ENCODE measurements around the gene SNX9. TPM values are rescaled to one million over a fixed set of nuclear protein-coding genes. Genes with fewer than 3 reads are reported as not detected.
"Not testable (repeated sequence)": the region's sequence is repeated elsewhere in the genome, so short reads cannot be mapped to it uniquely, and the experiment has no call there.

The SNX9 gene
- total RNA-seq, 2 donors from 2014 or later = 19.8 to 24.1 TPM

DNA sequence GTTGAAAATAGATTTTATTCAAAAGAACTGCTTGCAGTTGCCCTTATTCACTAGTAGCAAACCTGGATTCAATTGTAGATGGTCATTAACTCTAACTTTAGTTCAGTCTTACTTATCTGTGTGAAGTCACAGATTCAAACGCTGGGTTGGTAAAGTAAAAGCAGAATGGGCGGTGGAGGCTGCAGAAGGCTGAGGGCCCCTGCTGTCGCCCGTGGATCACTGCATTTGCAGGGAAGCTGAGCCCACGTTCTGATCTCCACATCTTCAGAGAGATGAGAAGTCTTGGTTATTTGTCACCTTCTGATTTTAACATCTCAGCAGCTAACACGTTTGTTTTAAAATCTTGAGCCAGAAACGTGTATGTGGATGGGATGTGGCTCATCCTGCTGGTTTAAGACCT lies 75.1 kb downstream of the SNX9 start:
- Histone ChIP-seq H3K36me3 (replicated peaks in 1 of 2; ENCODE audit: insufficient read depth in 1 of 2, low read depth in 2 of 2) (peaks cover 0 to 7% of the 10 kb centered on the region in 2 donors), H3K27me3 (no peaks in the 10 kb centered on the region), H3K9me3 (no peaks in the 10 kb centered on the region), H3K4me3 (no peak overlapping the region), H3K4me1 (no peaks in the 10 kb centered on the region), H3K27ac (no peak overlapping the region)
- DNase-seq (no peak), ATAC-seq (no peak)
- no peak for TF ChIP-seq POLR2A (IDR thresholded peaks at IDR 0.05)
- TF ChIP-seq, protein P1, sequence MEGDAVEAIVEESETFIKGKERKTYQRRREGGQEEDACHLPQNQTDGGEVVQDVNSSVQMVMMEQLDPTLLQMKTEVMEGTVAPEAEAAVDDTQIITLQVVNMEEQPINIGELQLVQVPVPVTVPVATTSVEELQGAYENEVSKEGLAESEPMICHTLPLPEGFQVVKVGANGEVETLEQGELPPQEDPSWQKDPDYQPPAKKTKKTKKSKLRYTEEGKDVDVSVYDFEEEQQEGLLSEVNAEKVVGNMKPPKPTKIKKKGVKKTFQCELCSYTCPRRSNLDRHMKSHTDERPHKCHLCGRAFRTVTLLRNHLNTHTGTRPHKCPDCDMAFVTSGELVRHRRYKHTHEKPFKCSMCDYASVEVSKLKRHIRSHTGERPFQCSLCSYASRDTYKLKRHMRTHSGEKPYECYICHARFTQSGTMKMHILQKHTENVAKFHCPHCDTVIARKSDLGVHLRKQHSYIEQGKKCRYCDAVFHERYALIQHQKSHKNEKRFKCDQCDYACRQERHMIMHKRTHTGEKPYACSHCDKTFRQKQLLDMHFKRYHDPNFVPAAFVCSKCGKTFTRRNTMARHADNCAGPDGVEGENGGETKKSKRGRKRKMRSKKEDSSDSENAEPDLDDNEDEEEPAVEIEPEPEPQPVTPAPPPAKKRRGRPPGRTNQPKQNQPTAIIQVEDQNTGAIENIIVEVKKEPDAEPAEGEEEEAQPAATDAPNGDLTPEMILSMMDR (IDR thresholded peaks at IDR 0.05) = no peak
- 71 to 88% methylated on average over 7 of the region's 7 CpGs for WGBS, 2 donors
- intact Hi-C loops (cut with DNase I) = no loop called here

DNA sequence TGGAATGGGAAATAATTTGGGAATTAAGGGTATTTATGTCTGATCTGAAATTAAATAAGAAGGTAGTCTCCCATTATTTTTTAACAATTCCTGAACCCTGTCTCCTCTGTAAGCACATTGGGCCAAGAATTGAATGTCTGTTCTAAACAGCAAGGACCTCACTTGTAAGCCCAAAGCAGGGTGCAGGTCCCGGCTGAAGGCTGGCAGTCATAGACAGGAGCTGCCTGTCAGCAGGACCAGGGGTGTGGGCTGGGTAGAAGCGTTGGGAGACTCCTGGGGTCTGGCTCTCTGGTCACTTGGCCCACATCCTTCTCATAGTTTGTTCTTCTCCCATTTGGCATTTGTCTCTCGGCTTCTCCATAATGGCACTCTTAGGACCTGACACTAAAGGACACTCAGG lies 75.6 kb downstream of the SNX9 start:
- H3K36me3 ChIP-seq (replicated peaks in 1 of 2; ENCODE audit: insufficient read depth in 1 of 2, low read depth in 2 of 2) = peaks cover 0 to 8% of the 10 kb centered on the region in 2 donors
- H3K9me3 ChIP-seq = no peaks in the 10 kb centered on the region
- H3K27ac ChIP-seq = no peak overlapping the region
- intact Hi-C loops (cut with DNase I) = no loop called here
- no peak for ATAC-seq
- no peak for DNase-seq
- no peak for TF ChIP-seq POLR2A (IDR thresholded peaks at IDR 0.05)
- TF ChIP-seq, protein P1 (IDR thresholded peaks at IDR 0.05) = no peak
- WGBS, 2 donors = 92 to 97% methylated on average over 3 of the region's 3 CpGs
- H3K4me3 ChIP-seq = no peak overlapping the region
- no peaks in the 10 kb centered on the region for H3K4me1 ChIP-seq
- H3K27me3 ChIP-seq = no peaks in the 10 kb centered on the region

DNA sequence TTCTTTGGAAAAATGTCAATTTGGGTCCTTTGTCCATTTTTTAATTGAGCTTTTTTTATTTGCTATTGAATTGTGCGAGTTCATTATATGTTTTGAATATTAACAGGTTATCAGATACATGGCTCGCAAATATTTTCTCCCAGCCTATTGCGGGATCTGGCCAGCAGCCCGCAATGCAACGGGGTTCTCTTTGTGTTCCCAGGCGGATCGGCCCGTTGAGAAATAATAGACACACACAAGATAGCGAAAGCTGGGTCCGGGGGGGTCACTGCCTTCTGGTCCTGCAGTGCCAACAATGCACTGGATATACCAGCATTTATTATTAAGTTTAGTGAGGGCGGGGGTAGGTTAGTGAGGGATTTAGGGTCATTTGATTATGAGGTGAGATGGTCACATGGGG lies 77.2 kb downstream of the SNX9 start:
- ATAC-seq; H3K9me3 ChIP-seq; H3K4me1 ChIP-seq; H3K27me3 ChIP-seq; H3K36me3 ChIP-seq (replicated peaks in 1 of 2; ENCODE audit: insufficient read depth in 1 of 2, low read depth in 2 of 2); H3K4me3 ChIP-seq; intact Hi-C loops (cut with DNase I); DNase-seq; H3K27ac ChIP-seq: not testable (repeated sequence)
- 51 to 77% methylated on average over 11 of the region's 11 CpGs for WGBS, 2 donors

DNA sequence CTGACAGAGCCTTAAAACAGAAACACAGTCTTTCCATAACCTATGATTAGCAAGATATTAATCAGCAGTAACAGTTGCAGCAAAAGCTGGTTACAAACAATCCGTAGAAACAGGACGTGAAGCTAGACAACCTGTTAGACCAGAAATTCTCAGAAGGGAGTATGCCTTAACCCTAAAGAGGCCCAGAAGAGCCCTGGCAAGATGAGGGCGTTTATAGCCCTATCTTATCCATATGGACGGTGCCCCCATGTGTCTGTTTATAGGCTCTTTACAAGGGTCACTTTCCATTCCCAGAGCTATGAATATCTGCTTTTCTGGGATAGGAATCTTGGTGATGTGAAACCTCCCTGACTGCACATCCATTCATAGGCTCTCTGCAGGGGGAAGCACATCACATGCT lies 77.7 kb downstream of the SNX9 start:
- H3K36me3 ChIP-seq (replicated peaks in 1 of 2; ENCODE audit: insufficient read depth in 1 of 2, low read depth in 2 of 2); H3K4me1 ChIP-seq; H3K9me3 ChIP-seq; intact Hi-C loops (cut with DNase I); H3K27me3 ChIP-seq; H3K4me3 ChIP-seq; DNase-seq; ATAC-seq: not testable (repeated sequence)
- H3K27ac ChIP-seq = peak overlapping the region in 1 of 4 donors; percentile 19
- WGBS, 2 donors = 28 to 35% methylated on average over 4 of the region's 4 CpGs

DNA sequence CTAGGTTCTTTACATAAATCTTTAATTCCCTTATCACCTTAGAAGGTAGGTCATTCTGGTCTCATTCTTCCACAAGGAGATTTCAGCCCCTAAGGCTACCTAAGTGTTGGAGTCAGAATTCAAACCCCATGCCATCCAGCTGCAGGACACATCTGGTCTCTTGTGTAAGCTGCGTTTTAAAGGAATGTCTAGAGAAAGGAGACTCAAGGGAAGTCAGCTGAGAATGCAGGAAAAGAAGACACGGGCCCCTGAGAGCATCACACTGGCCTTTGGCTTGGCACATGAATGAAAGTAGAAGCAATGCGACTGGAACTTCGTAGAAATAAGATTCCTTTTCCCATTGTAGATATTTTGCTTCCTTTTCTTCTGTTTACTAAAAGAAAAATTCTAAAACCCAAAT lies 82.0 kb downstream of the SNX9 start:
- H3K4me3 ChIP-seq = no peak overlapping the region
- intact Hi-C loops (cut with DNase I) = no loop called here
- DNase-seq (no peak), ATAC-seq (no peak)
- no peaks in the 10 kb centered on the region for H3K9me3 ChIP-seq
- H3K36me3 ChIP-seq (replicated peaks in 1 of 2; ENCODE audit: insufficient read depth in 1 of 2, low read depth in 2 of 2) = peaks cover 0 to 5% of the 10 kb centered on the region in 2 donors
- no peak for TF ChIP-seq POLR2A (IDR thresholded peaks at IDR 0.05)
- TF ChIP-seq, protein P1 (IDR thresholded peaks at IDR 0.05) = no peak
- no peaks in the 10 kb centered on the region for H3K27me3 ChIP-seq
- H3K27ac ChIP-seq = no peak overlapping the region
- peaks cover 4% of the 10 kb centered on the region for H3K4me1 ChIP-seq
- 75 to 82% methylated on average over 4 of the region's 4 CpGs for WGBS, 2 donors

DNA sequence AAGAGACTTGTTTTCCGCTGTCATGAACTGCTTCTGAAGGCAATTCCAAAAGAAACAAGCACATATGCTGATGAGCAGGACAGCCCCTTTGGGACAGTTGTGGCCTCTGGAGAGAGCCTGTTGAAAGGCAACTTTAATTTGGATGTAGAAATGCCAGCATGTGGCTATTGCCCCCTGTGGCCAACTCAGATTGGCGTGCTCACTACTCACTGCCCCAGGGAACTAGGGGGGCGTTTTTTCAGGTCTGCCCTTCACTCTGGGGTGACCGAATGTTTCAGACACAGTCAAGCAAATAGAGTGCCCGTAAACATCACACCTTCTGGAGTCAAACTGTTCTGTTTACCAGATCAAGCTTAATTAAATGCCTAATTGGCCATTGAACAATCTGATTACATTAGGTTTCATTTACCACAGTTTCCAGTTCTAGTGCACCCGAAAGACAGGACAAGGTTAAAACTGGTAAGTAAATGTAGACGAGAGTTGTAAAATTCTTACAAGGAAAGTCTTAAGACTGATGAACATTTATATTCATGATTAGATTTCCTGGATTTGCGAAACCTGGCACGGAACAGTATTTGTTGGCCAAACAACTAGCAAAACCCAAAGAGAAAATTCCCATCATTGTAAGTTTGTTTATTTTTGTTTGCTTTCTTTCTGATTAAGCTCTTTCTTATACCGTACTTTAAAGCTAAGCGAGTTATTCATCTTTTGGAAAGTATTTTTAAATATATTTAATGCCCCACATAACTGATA lies 82.7 kb downstream of the SNX9 start:
- TF ChIP-seq, protein P1 (IDR thresholded peaks at IDR 0.05) = peak in 1 of 7 experiments; percentile 16
- no peak for TF ChIP-seq POLR2A (IDR thresholded peaks at IDR 0.05)
- intact Hi-C loops (cut with DNase I) = no loop called here
- Histone ChIP-seq H3K4me1 (peaks cover 4% of the 10 kb centered on the region), H3K9me3 (no peaks in the 10 kb centered on the region), H3K4me3 (no peak overlapping the region), H3K27ac (no peak overlapping the region), H3K27me3 (no peaks in the 10 kb centered on the region), H3K36me3 (replicated peaks in 1 of 2; ENCODE audit: insufficient read depth in 1 of 2, low read depth in 2 of 2) (peaks cover 0 to 5% of the 10 kb centered on the region in 2 donors)
- no peak for DNase-seq
- 77 to 79% methylated on average over 11 of the region's 11 CpGs for WGBS, 2 donors
- no peak for ATAC-seq

Measured in body of pancreas (tissue), 4 donors.